PFSK-1 (cell line): ENCODE data around the gene ACAP2.
A peak's percentile ranks its signal among the peaks of the same experiment; 100 is the strongest.

Experiments
- FOXP2 ChIP-seq: optimal IDR thresholded peaks from 2 replicates; pipeline ENCODE3; 2011; ENCODE audit warnings: borderline replicate concordance, control low read depth, inconsistent platforms; ENCODE audit not compliant: insufficient read depth; ENCODE audit errors: extremely low read length, extremely low read depth
- POLR2AphosphoS5 ChIP-seq: IDR thresholded peaks from 2 replicates; pipeline ENCODE4 v1.6.1; 2012; ENCODE audit warnings: low read depth, mild to moderate bottlenecking, control low read depth, low read length, moderate library complexity
- REST ChIP-seq, 2 experiments: IDR thresholded peaks; 2 replicates each; pipeline versions ENCODE4 v1.6.1 to v1.8.0; 2011 to 2012; ENCODE audit warnings: low read depth in 2 of 2, low read length in 2 of 2, control low read depth in 1 of 2, inconsistent platforms in 1 of 2, mild to moderate bottlenecking in 1 of 2, moderate library complexity in 1 of 2; ENCODE audit not compliant: insufficient read depth in 1 of 2
- SIN3A ChIP-seq: IDR thresholded peaks from 2 replicates; pipeline ENCODE4 v1.6.1; 2012; ENCODE audit warnings: mild to moderate bottlenecking, low read length, moderate library complexity, borderline replicate concordance; ENCODE audit not compliant: insufficient read depth
- TAF1 ChIP-seq: IDR thresholded peaks from 2 replicates; pipeline ENCODE4 v1.6.1; 2012; ENCODE audit warnings: low read length, control low read depth, borderline replicate concordance; ENCODE audit not compliant: insufficient read depth

Gene ACAP2

DNA sequence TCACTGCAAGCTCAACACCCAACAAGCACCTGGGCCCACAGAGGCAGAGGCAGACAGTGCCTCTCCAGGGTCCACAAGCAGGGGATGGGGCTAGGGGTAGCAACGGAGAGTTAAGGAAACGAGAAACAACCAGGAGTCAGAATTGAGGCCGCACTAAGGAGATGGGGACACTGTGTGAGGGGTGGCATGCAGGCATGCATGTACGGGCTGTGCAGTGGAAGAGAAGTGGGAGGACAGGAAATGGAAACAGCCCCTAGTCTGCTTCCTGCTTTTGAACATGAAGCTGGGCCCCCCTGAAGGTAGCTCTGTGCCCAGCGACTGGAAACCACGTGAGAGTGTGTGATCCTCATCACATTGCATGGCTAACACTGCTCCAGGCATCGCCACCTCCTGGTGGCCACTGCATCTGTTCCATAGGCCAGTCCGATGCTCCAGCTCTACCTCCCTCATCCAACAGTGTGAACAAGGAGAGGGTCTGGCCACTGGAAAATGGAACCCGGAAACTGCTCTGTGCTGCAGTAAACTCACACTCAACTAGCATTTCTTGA, 215.8 kb downstream of the ACAP2 start:
- TF ChIP-seq SIN3A (0 out of 2 replicates have a peak, but pooled peaks have one; percentile 52), POLR2AphosphoS5 (no peak), FOXP2 (no peak), REST (IDR thresholded peaks at IDR 0.05; ENCODE audit: insufficient read depth in 1 of 2, low read depth in 2 of 2, low read length in 2 of 2) (no peak), TAF1 (no peak)

DNA sequence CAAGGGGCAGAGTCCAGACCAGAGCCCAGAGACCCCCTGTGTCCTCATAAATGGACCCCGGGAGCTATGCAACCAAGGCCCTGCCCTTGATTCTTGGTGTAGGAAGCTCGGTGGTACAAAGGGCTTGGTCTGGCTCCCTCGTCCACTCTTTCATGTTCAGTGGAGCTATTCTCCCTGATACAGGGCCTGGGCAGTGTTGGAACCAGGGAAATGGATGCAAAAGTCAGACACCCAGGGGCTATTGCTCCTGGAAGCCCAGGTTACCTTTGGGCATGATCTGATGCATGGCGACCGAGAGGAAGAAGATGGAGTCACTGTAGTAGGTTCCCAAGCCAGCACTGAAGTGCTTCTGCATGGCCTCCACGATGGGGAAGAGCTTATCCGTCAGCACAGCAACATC, 216.4 kb downstream of the ACAP2 start:
- no peak for TF ChIP-seq POLR2AphosphoS5
- no peak for TF ChIP-seq FOXP2
- no peak for TF ChIP-seq SIN3A
- no peak for TF ChIP-seq TAF1
- TF ChIP-seq REST (IDR thresholded peaks at IDR 0.05; ENCODE audit: insufficient read depth in 1 of 2, low read depth in 2 of 2, low read length in 2 of 2) = no peak

DNA sequence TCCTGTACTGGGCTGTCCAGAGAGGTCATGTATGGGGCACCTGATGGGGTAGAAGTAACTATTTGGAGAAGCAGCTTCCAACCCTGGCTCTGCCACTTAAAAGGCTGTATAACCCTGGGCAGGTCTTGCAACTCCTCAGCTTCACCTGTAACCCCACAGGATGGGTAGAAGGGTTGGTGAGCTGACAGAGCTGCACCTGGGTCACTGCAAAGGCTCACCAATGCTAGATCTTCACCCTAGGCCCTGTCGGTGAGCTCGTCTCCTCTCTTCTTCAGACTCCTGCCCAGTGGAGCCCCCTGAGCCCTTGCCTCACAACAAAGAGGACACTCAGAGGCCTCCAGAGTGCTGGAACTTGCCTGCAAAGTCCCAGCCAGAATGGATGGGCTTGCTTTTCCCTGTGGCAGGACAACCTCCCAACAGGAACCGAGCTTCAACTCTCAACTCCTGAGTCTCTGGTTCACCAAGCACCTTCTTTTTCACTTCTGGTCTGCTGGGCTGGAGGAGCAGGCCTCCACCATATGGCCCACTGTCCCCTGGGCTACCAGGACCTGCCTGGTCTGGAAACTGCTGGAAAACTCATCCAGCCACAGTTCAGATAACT, 217.7 kb downstream of the ACAP2 start:
- TF ChIP-seq POLR2AphosphoS5 (no peak), SIN3A (no peak), FOXP2 (no peak), TAF1 (no peak), REST (IDR thresholded peaks at IDR 0.05; ENCODE audit: insufficient read depth in 1 of 2, low read depth in 2 of 2, low read length in 2 of 2) (no peak)
